Thyroid gland (tissue), 4 donors: ENCODE measurements around the gene KLHL42.

Experiments used
- CTCF ChIP-seq, 6 experiments: fragments of 200-600 bp in 3 of 6; fragments of 450-650 bp in 3 of 6; sonication (generic) in 3 of 6; IDR thresholded peaks; one replicate each; pipeline ENCODE4 v1.5.1; 2016 to 2019; ENCODE audit warnings: antibody characterized with exemption in 6 of 6, mild to moderate bottlenecking in 2 of 6, inconsistent platforms in 1 of 6, moderate library complexity in 1 of 6
- POLR2A ChIP-seq, 2 donors: fragments of 450-650 bp; IDR thresholded peaks; one replicate each; pipeline ENCODE4 v1.6.1; 2017; ENCODE audit warnings: antibody characterized with exemption in 2 of 2, mild to moderate bottlenecking in 2 of 2, moderate library complexity in 1 of 2

DNA sequence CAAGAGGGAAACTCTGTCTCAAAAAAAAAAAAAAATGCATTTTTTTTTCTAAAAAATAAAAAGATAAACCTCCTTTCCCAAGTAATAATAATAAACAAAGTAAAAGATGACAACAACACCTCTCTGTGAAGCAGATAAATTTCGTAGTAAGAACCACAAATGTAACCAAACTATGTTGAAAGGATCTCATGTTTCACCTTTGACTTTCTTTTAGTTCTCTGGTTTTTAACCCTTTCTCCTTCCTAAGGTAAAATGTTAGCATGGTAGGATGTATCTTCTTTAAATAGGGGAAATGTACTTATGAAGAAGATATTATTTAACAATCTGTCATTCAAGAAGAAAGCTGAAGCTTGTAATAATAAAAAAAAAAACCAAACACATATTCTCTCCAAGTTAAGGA lies 1.8 kb upstream of the KLHL42 start:
- TF ChIP-seq CTCF (IDR thresholded peaks at IDR 0.05) (no peak), POLR2A (IDR thresholded peaks at IDR 0.05) (no peak)
